Testis (tissue), 3 donors: Measurements from ENCODE around the gene CRLF1. TPM values are rescaled to one million over a fixed set of nuclear protein-coding genes. Genes with fewer than 3 reads are reported as not detected.

Source experiments
- DNase-seq: peaks from one replicate; pipeline ENCODE4 v3.0.0-alpha.2; 2019
- H3K27ac ChIP-seq, 2 donors: fragments of 200-600 bp; sonication (generic); one replicate each; pipeline ENCODE4 v1.5.1; 2019
- H3K27me3 ChIP-seq: fragments of 200-600 bp; sonication (generic); one replicate; pipeline ENCODE4 v1.5.1; 2019
- H3K36me3 ChIP-seq: fragments of 200-600 bp; sonication (generic); one replicate; pipeline ENCODE4 v1.5.1; 2017; ENCODE audit warnings: low read depth; ENCODE audit errors: missing control alignments
- H3K4me1 ChIP-seq: fragments of 200-600 bp; sonication (generic); one replicate; pipeline ENCODE4 v1.5.1; 2019
- H3K4me3 ChIP-seq, 2 donors: fragments of 200-600 bp; sonication (generic); one replicate each; pipeline ENCODE4 v1.5.1; 2017 to 2019
- H3K9me3 ChIP-seq: fragments of 200-600 bp; sonication (generic); one replicate; pipeline ENCODE4 v1.5.1; 2017
- CTCF ChIP-seq, 3 experiments: fragments of 450-650 bp in 2 of 3; fragments of 200-600 bp in 1 of 3; sonication (generic) in 1 of 3; IDR thresholded peaks; one replicate each; pipeline ENCODE4 v1.5.1; 2016 to 2019; ENCODE audit warnings: antibody characterized with exemption in 3 of 3, mild to moderate bottlenecking in 2 of 3, moderate library complexity in 1 of 3
- POLR2A ChIP-seq: fragments of 450-650 bp; IDR thresholded peaks from one replicate; pipeline ENCODE4 v1.6.1; 2017; ENCODE audit warnings: antibody characterized with exemption, mild to moderate bottlenecking, moderate library complexity
- WGBS, 2 donors: methylation state at CpG; one replicate each; pipeline ENCODE4 v1.1.5; 2018; 5-methylcytosine and 5-hydroxymethylcytosine counted together
- intact Hi-C: fragments of 100-400 bp; cut with DNase I; formaldehyde crosslinking; loops from one replicate; pipeline ENCODE4 v1.15.1; 2023; ENCODE audit warnings: low total_unique reads
- polyA plus RNA-seq: library from polyadenylated mRNA; stranded (reverse); fragments of 350-450 nt; fragmentation: Illumina TruSeq; extraction: RNeasy Lipid Tissue Mini Kit (QIAGEN cat#74804); gene quantifications from one replicate; pipeline ENCODE4 v1.2.3, GENCODE V29; 2014; ENCODE audit warnings: low read depth, low replicate concordance; ENCODE audit not compliant: insufficient read depth
- total RNA-seq, 2 donors: library from RNA; depleted of rRNA; stranded (reverse); fragments of >200 nt; gene quantifications; one replicate each; pipeline ENCODE4 v1.2.3, GENCODE V29; 2016

The CRLF1 gene
- total and polyA plus RNA-seq, 3 donors from 2014 or later = 4.3 to 8.7 (median 5.3) TPM

GRCh38 chr19:18586306-18586705 is 20.3 kb downstream of the CRLF1 start:
- no peak for DNase-seq
- intact Hi-C loops = no loop called here
- TF ChIP-seq POLR2A = no peak
- no peak for TF ChIP-seq CTCF (IDR thresholded peaks at IDR 0.05)
- Histone ChIP-seq H3K27me3 (no peaks in the 10 kb centered on the region), H3K36me3 (no peaks in the 10 kb centered on the region), H3K27ac (no peak overlapping the region), H3K9me3 (no peaks in the 10 kb centered on the region), H3K4me3 (no peak overlapping the region), H3K4me1 (peaks cover 13% of the 10 kb centered on the region)
- 53 to 65% methylated on average over 2 of the region's 2 CpGs for WGBS, 2 donors

- intact Hi-C loops = no loop called here
- TF ChIP-seq POLR2A = no peak
- no peak for TF ChIP-seq CTCF (IDR thresholded peaks at IDR 0.05)
- Histone ChIP-seq H3K36me3 (no peaks in the 10 kb centered on the region), H3K27ac (no peak overlapping the region), H3K27me3 (no peaks in the 10 kb centered on the region), H3K4me1 (no peaks in the 10 kb centered on the region), H3K4me3 (no peak overlapping the region), H3K9me3 (no peaks in the 10 kb centered on the region)
- no peak for DNase-seq
- 63 to 67% methylated on average over 5 to 7 of the region's 7 CpGs for WGBS, 2 donors
These were observed 26.3 kb downstream of the CRLF1 start for GRCh38 chr19:18580311-18580710.

- no peaks in the 10 kb centered on the region for H3K36me3 ChIP-seq
- intact Hi-C loops = loop anchor here (10.0 kb wide), 1 partner anchor 123 kb away; no protein-coding TSS in a partner anchor
These were observed 29.2 kb downstream of the CRLF1 start for GRCh38 chr19:18577365-18577914.

GRCh38 chr19:18576383-18576782 is 30.2 kb downstream of the CRLF1 start:
- Histone ChIP-seq H3K9me3 (no peaks in the 10 kb centered on the region), H3K27me3 (no peaks in the 10 kb centered on the region), H3K4me3 (no peak overlapping the region), H3K27ac (no peak overlapping the region), H3K4me1 (peaks cover 11% of the 10 kb centered on the region), H3K36me3 (no peaks in the 10 kb centered on the region)
- intact Hi-C loops = loop anchor here (10.0 kb wide), 1 partner anchor 122 kb away; no protein-coding TSS in a partner anchor
- no peak for DNase-seq
- WGBS, 2 donors = 92 to 95% methylated on average over 8 of the region's 8 CpGs
- no peak for TF ChIP-seq CTCF (IDR thresholded peaks at IDR 0.05)
- TF ChIP-seq POLR2A = no peak

More at GRCh38 chr19:18577365-18577914, 29.2 kb downstream of the CRLF1 start:
- no peaks in the 10 kb centered on the region for H3K9me3 ChIP-seq
- no peak overlapping the region for H3K4me3 ChIP-seq
- DNase-seq = no peak
- no peaks in the 10 kb centered on the region for H3K27me3 ChIP-seq
- 87 to 88% methylated on average over 21 of the region's 21 CpGs for WGBS, 2 donors
- H3K27ac ChIP-seq = no peak overlapping the region
- peaks cover 9% of the 10 kb centered on the region for H3K4me1 ChIP-seq
- TF ChIP-seq CTCF (IDR thresholded peaks at IDR 0.05) (no peak), POLR2A (no peak)
